Adipocyte (in vitro differentiated cells): ENCODE data around the gene PITPNM3.

Experiments used
- DNase-seq: peaks from one replicate; pipeline ENCODE4 v3.0.0-alpha.2; 2015; ENCODE audit warnings: low read depth
- H3K27me3 ChIP-seq: replicated peaks from 2 replicates; pipeline ENCODE4 v1.7.0; 2013; ENCODE audit warnings: mild to moderate bottlenecking, low read length, moderate library complexity; ENCODE audit not compliant: control insufficient read depth, insufficient read depth
- H3K36me3 ChIP-seq: 2 replicates; pipeline ENCODE4 v1.7.0; 2013; ENCODE audit warnings: low read length, mild to moderate bottlenecking, moderate library complexity; ENCODE audit not compliant: control insufficient read depth, insufficient read depth, severe bottlenecking
- H3K4me1 ChIP-seq: 2 replicates; pipeline ENCODE4 v1.7.0; 2013; ENCODE audit warnings: mild to moderate bottlenecking, low read length, moderate library complexity; ENCODE audit not compliant: control insufficient read depth, insufficient read depth
- H3K4me3 ChIP-seq: 2 replicates; pipeline ENCODE4 v1.7.0; 2013; ENCODE audit warnings: mild to moderate bottlenecking, low read length, moderate library complexity
- H3K9ac ChIP-seq: 2 replicates; pipeline ENCODE4 v1.7.0; 2013; ENCODE audit warnings: mild to moderate bottlenecking, low read length, moderate library complexity
- H3K9me3 ChIP-seq: 2 replicates; pipeline ENCODE4 v1.7.0; 2013; ENCODE audit warnings: mild to moderate bottlenecking, low read length, moderate library complexity; ENCODE audit not compliant: control insufficient read depth

Gene PITPNM3

GRCh38 chr17:6560496-6560895 lies 4.1 kb upstream of the PITPNM3 start:
- peaks cover 3% of the 10 kb centered on the region for H3K4me1 ChIP-seq
- H3K36me3 ChIP-seq, result no peaks in the 10 kb centered on the region

GRCh38 chr17:6559753-6560215 lies 3.4 kb upstream of the PITPNM3 start:
- Histone ChIP-seq H3K4me3 (no peak overlapping the region), H3K9ac (no peak overlapping the region), H3K9me3 (no peaks in the 10 kb centered on the region), H3K27me3 (peaks cover 13% of the 10 kb centered on the region), H3K36me3 (no peaks in the 10 kb centered on the region), H3K4me1 (peaks cover 10% of the 10 kb centered on the region)
- DNase-seq, result no peak

More at GRCh38 chr17:6560496-6560895, 4.1 kb upstream of the PITPNM3 start:
- DNase-seq, result no peak
- Histone ChIP-seq H3K9me3 (no peaks in the 10 kb centered on the region), H3K4me3 (no peak overlapping the region), H3K27me3 (peaks cover 6% of the 10 kb centered on the region), H3K9ac (no peak overlapping the region)

GRCh38 chr17:6558932-6559752 lies 2.8 kb upstream of the PITPNM3 start:
- no peaks in the 10 kb centered on the region for H3K36me3 ChIP-seq
- H3K4me1 ChIP-seq, result peaks cover 13% of the 10 kb centered on the region
- H3K4me3 ChIP-seq, result no peak overlapping the region
- H3K9ac ChIP-seq, result no peak overlapping the region
- H3K27me3 ChIP-seq, result peaks cover 20% of the 10 kb centered on the region
- DNase-seq, result no peak
- H3K9me3 ChIP-seq, result no peaks in the 10 kb centered on the region

- Histone ChIP-seq H3K4me3 (no peak overlapping the region), H3K27me3 (peaks cover 23% of the 10 kb centered on the region), H3K36me3 (no peaks in the 10 kb centered on the region), H3K9ac (no peak overlapping the region), H3K4me1 (peaks cover 13% of the 10 kb centered on the region), H3K9me3 (no peaks in the 10 kb centered on the region)
- no peak for DNase-seq
Observed at GRCh38 chr17:6558276-6558675, 1.9 kb upstream of the PITPNM3 start.

GRCh38 chr17:6557040-6557438 lies 684 bp upstream of the PITPNM3 start:
- Histone ChIP-seq H3K4me1 (peaks cover 13% of the 10 kb centered on the region), H3K9ac (no peak overlapping the region), H3K27me3 (peaks cover 23% of the 10 kb centered on the region), H3K36me3 (no peaks in the 10 kb centered on the region), H3K9me3 (no peaks in the 10 kb centered on the region), H3K4me3 (peak overlapping the region; percentile 47)
- no peak for DNase-seq

- Histone ChIP-seq H3K9ac (no peak overlapping the region), H3K4me1 (peaks cover 13% of the 10 kb centered on the region), H3K36me3 (no peaks in the 10 kb centered on the region), H3K9me3 (no peaks in the 10 kb centered on the region), H3K4me3 (peak overlapping the region; percentile 66), H3K27me3 (peaks cover 23% of the 10 kb centered on the region)
- peak; percentile 63 for DNase-seq
Observed at GRCh38 chr17:6555331-6556120, 829 bp downstream of the PITPNM3 start.

GRCh38 chr17:6554871-6555330 lies 1.5 kb downstream of the PITPNM3 start:
- H3K27me3 ChIP-seq, result peaks cover 20% of the 10 kb centered on the region
- H3K9ac ChIP-seq, result no peak overlapping the region
- peaks cover 13% of the 10 kb centered on the region for H3K4me1 ChIP-seq
- H3K4me3 ChIP-seq, result peak overlapping the region; percentile 66
- H3K36me3 ChIP-seq, result no peaks in the 10 kb centered on the region
- no peak for DNase-seq
- H3K9me3 ChIP-seq, result no peaks in the 10 kb centered on the region

- Histone ChIP-seq H3K4me3 (no peak overlapping the region), H3K4me1 (peaks cover 13% of the 10 kb centered on the region), H3K36me3 (no peaks in the 10 kb centered on the region), H3K9ac (no peak overlapping the region), H3K9me3 (no peaks in the 10 kb centered on the region), H3K27me3 (peaks cover 17% of the 10 kb centered on the region)
- no peak for DNase-seq
Observed at GRCh38 chr17:6554342-6554741, 2.0 kb downstream of the PITPNM3 start.

- H3K4me3 ChIP-seq, result no peak overlapping the region
- H3K4me1 ChIP-seq, result peaks cover 13% of the 10 kb centered on the region
- DNase-seq, result no peak
- H3K9ac ChIP-seq, result no peak overlapping the region
- no peaks in the 10 kb centered on the region for H3K36me3 ChIP-seq
- peaks cover 17% of the 10 kb centered on the region for H3K27me3 ChIP-seq
- no peaks in the 10 kb centered on the region for H3K9me3 ChIP-seq
Observed at GRCh38 chr17:6551869-6552531, 4.4 kb downstream of the PITPNM3 start.

GRCh38 chr17:6551356-6551755 lies 5.0 kb downstream of the PITPNM3 start:
- H3K9me3 ChIP-seq, result no peaks in the 10 kb centered on the region
- no peak for DNase-seq

More at GRCh38 chr17:6551356-6551755, 5.0 kb downstream of the PITPNM3 start:
- Histone ChIP-seq H3K4me1 (peaks cover 13% of the 10 kb centered on the region), H3K4me3 (no peak overlapping the region), H3K27me3 (peaks cover 17% of the 10 kb centered on the region), H3K36me3 (no peaks in the 10 kb centered on the region), H3K9ac (no peak overlapping the region)
